Endothelial cell of umbilical vein (primary cell): ENCODE results near the gene GBP5. TPM values are rescaled to one million over a fixed set of nuclear protein-coding genes. Genes with fewer than 3 reads are reported as not detected.

Source experiments
- BruUV-seq: library from RNA; stranded (reverse); fragments of 400-500 nt; replicated peaks from 2 replicates; lab custom pipeline; 2021; lab: Mats Ljungman, UMichigan
- CTCF ChIA-PET: fragments of 300-600, 350-600 bp; sonication (Branson Sonifier 250); formaldehyde crosslinking; loops from one replicate; lab custom pipeline; 2021; ENCODE audit warnings: antibody characterized with exemption, inconsistent platforms; lab: Charles Lee
- POLR2A ChIA-PET: fragments of 300-600, 350-600 bp; sonication (Branson Sonifier 250); formaldehyde crosslinking; loops from one replicate; lab custom pipeline; 2021; ENCODE audit warnings: antibody characterized with exemption, inconsistent platforms; lab: Charles Lee
- DNase-seq: peaks from one replicate; pipeline ENCODE4 v3.0.0-alpha.2; 2011; ENCODE audit warnings: low read depth, low spot score
- FAIRE-seq: peaks from 2 replicates; lab custom pipeline; 2011; peaks lifted over from hg19 to GRCh38; lab: Jason Lieb, UNC
- H2AFZ ChIP-seq: 2 replicates; pipeline ENCODE4 v1.6.0; 2012; ENCODE audit warnings: low read depth, low read length, control low read depth, inconsistent platforms
- H3K27ac ChIP-seq: 2 replicates; pipeline ENCODE4 v1.5.1; 2011; ENCODE audit warnings: low read depth, mild to moderate bottlenecking, control low read depth, low read length, moderate library complexity; ENCODE audit not compliant: insufficient read depth
- H3K27me3 ChIP-seq, 2 experiments: 2 replicates each; pipeline versions ENCODE4 v1.6.0 to v1.6.1; 2011; ENCODE audit warnings: low read length in 2 of 2, mixed read lengths in 1 of 2; ENCODE audit not compliant: control insufficient read depth in 2 of 2, insufficient read depth in 2 of 2
- H3K36me3 ChIP-seq, 2 experiments: 2 replicates in 1 of 2; 3 replicates in 1 of 2; pipeline ENCODE4 v1.5.1; 2011; ENCODE audit warnings: low read length in 2 of 2, mild to moderate bottlenecking in 1 of 2, moderate library complexity in 1 of 2; ENCODE audit not compliant: control insufficient read depth in 2 of 2, insufficient read depth in 2 of 2; ENCODE audit errors: extremely low read depth in 1 of 2
- H3K4me1 ChIP-seq: 3 replicates; pipeline ENCODE4 v1.5.1; 2011; ENCODE audit warnings: mild to moderate bottlenecking, low read length; ENCODE audit not compliant: control insufficient read depth, insufficient read depth; ENCODE audit errors: extremely low read depth
- H3K4me2 ChIP-seq: 2 replicates; pipeline ENCODE4 v1.6.1; 2011; ENCODE audit warnings: low read length, control low read depth, mixed read lengths; ENCODE audit not compliant: insufficient read depth
- H3K4me3 ChIP-seq, 3 experiments: fragments of 200-600 bp in 1 of 3; sonication (generic), shearing (Covaris generic) in 1 of 3; replicated peaks in 1 of 3; 2 replicates each; pipeline ENCODE4 v1.5.1; 2011 to 2016; ENCODE audit warnings: control low read depth in 3 of 3, low read length in 3 of 3, mild to moderate bottlenecking in 2 of 3, inconsistent platforms in 1 of 3, low read depth in 1 of 3, moderate library complexity in 1 of 3; ENCODE audit not compliant: insufficient read depth in 1 of 3
- H3K79me2 ChIP-seq: 2 replicates; pipeline ENCODE4 v1.6.0; 2012; ENCODE audit warnings: low read length, inconsistent platforms; ENCODE audit not compliant: control insufficient read depth, insufficient read depth
- H3K9ac ChIP-seq: replicated peaks from 2 replicates; pipeline ENCODE3; 2011; ENCODE audit warnings: low read length, control low read depth; ENCODE audit not compliant: insufficient read depth; ENCODE audit errors: extremely low read depth
- H3K9me1 ChIP-seq: replicated peaks from 3 replicates; pipeline ENCODE4 v1.6.0; 2011; ENCODE audit warnings: mild to moderate bottlenecking, low read length; ENCODE audit not compliant: control insufficient read depth, insufficient read depth; ENCODE audit errors: extremely low read depth
- H3K9me3 ChIP-seq: replicated peaks from 2 replicates; pipeline ENCODE4 v1.5.1; 2012; ENCODE audit warnings: low read length, inconsistent platforms; ENCODE audit not compliant: control insufficient read depth, insufficient read depth
- H4K20me1 ChIP-seq: replicated peaks from 2 replicates; pipeline ENCODE3; 2011; ENCODE audit warnings: mild to moderate bottlenecking, low read length; ENCODE audit not compliant: control insufficient read depth, insufficient read depth; ENCODE audit errors: extremely low read depth
- FOS ChIP-seq: IDR thresholded peaks from 2 replicates; pipeline ENCODE4 v1.6.1; 2011; ENCODE audit warnings: mild to moderate bottlenecking, low read length, moderate library complexity, borderline replicate concordance; ENCODE audit not compliant: insufficient read depth
- GATA2 ChIP-seq: IDR thresholded peaks from 2 replicates; pipeline ENCODE4 v1.7.0; 2011; ENCODE audit warnings: low read depth, mild to moderate bottlenecking, moderate library complexity, mixed read lengths, low read length; ENCODE audit not compliant: insufficient read length, insufficient read depth
- JUN ChIP-seq: IDR thresholded peaks from 2 replicates; pipeline ENCODE4 v1.6.1; 2011; ENCODE audit warnings: borderline replicate concordance, low read depth; ENCODE audit not compliant: insufficient read length, insufficient read depth
- MAX ChIP-seq: IDR thresholded peaks from 2 replicates; pipeline ENCODE4 v1.6.1; 2011; ENCODE audit not compliant: insufficient read depth, insufficient read length
- MYC ChIP-seq: IDR thresholded peaks from one replicate; pipeline ENCODE4 v1.6.1; 2011; ENCODE audit warnings: mild to moderate bottlenecking, low read depth, low read length
- POLR2A ChIP-seq: IDR thresholded peaks from 2 replicates; pipeline ENCODE4 v1.6.1; 2012; ENCODE audit warnings: low read depth, mild to moderate bottlenecking, control low read depth, low read length
- dilution Hi-C: fragments of 300-500 bp; cut with MboI; formaldehyde crosslinking; loops from one replicate; pipeline ENCODE4 v1.15.0; 2019; ENCODE audit warnings: low sequenced_read_pairs; ENCODE audit not compliant: extremely low pct_ligation_motif_present
- intact Hi-C: fragments of 100-400 bp; cut with micrococcal nuclease; formaldehyde crosslinking; loops from one replicate; pipeline ENCODE4 v1.10.0; 2022
- polyA plus RNA-seq, 4 experiments: library from polyadenylated mRNA; depleted of rRNA in 3 of 4; stranded (reverse) in 3 of 4; unstranded in 1 of 4; fragments of >200 nt; gene quantifications; 2 replicates each; pipeline versions ENCODE4 v1.2.1 to v1.2.3, GENCODE V29; 2011 to 2012; ENCODE audit warnings: missing spikeins in 1 of 4
- total RNA-seq: library from RNA; stranded (reverse); gene quantifications from 2 replicates; pipeline ENCODE4 v1.2.3, GENCODE V29; 2021
- TF ChIP-seq, protein P1 (sequence below), 2 donors: IDR thresholded peaks; 1 replicate in 1 of 2; 2 replicates in 1 of 2; pipeline ENCODE4 v1.5.1; 2011; ENCODE audit warnings: low read length in 2 of 2, mild to moderate bottlenecking in 2 of 2, moderate library complexity in 2 of 2, control low read depth in 1 of 2, inconsistent platforms in 1 of 2, low read depth in 1 of 2; ENCODE audit not compliant: insufficient read depth in 1 of 2; ENCODE audit errors: extremely low read depth in 1 of 2

The GBP5 gene
- total and polyA plus RNA-seq, 2 donors (not counting 3 experiments of a cell fraction or from before 2014, with no cell fraction given): 0.31 TPM; not detected in 1

GRCh38 chr1:89243046-89243445, 29.6 kb downstream of the GBP5 start:
- no peak for TF ChIP-seq FOS
- no peak for TF ChIP-seq MYC
- TF ChIP-seq MAX: no peak
- TF ChIP-seq POLR2A: no peak
- TF ChIP-seq GATA2: no peak
- TF ChIP-seq, protein P1, sequence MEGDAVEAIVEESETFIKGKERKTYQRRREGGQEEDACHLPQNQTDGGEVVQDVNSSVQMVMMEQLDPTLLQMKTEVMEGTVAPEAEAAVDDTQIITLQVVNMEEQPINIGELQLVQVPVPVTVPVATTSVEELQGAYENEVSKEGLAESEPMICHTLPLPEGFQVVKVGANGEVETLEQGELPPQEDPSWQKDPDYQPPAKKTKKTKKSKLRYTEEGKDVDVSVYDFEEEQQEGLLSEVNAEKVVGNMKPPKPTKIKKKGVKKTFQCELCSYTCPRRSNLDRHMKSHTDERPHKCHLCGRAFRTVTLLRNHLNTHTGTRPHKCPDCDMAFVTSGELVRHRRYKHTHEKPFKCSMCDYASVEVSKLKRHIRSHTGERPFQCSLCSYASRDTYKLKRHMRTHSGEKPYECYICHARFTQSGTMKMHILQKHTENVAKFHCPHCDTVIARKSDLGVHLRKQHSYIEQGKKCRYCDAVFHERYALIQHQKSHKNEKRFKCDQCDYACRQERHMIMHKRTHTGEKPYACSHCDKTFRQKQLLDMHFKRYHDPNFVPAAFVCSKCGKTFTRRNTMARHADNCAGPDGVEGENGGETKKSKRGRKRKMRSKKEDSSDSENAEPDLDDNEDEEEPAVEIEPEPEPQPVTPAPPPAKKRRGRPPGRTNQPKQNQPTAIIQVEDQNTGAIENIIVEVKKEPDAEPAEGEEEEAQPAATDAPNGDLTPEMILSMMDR (IDR thresholded peaks at IDR 0.05; ENCODE audit: extremely low read depth in 1 of 2, insufficient read depth in 1 of 2, low read depth in 1 of 2, low read length in 2 of 2): no peak
- TF ChIP-seq JUN: no peak
- intact Hi-C loops: no loop called here

More at GRCh38 chr1:89243046-89243445, 29.6 kb downstream of the GBP5 start:
- Histone ChIP-seq H3K27ac (no peak overlapping the region), H3K4me1 (no peaks in the 10 kb centered on the region), H3K9me3 (no peaks in the 10 kb centered on the region), H3K4me2 (no peak overlapping the region), H2AFZ (no peak overlapping the region), H4K20me1 (no peaks in the 10 kb centered on the region), H3K9ac (no peak overlapping the region), H3K9me1 (no peaks in the 10 kb centered on the region), H3K4me3 (no peak overlapping the region), H3K79me2 (no peaks in the 10 kb centered on the region), H3K27me3 (no peaks in the 10 kb centered on the region), H3K36me3 (no peaks in the 10 kb centered on the region)
- CTCF ChIA-PET: no interaction called here
- DNase-seq (no peak), FAIRE-seq (no peak)
- POLR2A ChIA-PET: no interaction called here
- dilution Hi-C loops: no loop called here
- BruUV-seq: no TSS peak

Other genes starting within 250 kb of the GBP5 start
- gene GBP3, start 250.0 kb downstream of the GBP5 start, total RNA-seq: 7.3 and 12.7 TPM in 2 replicates
- gene GBP3, start 250.0 kb downstream of the GBP5 start, polyA plus RNA-seq: 4.8 and 5.7 TPM in 2 replicates
- 17.8 and 28.0 TPM in 2 replicates for gene GBP1, start 207.7 kb downstream of the GBP5 start, total RNA-seq
- 9.8 and 11.6 TPM in 2 replicates for gene GBP1, start 207.7 kb downstream of the GBP5 start, polyA plus RNA-seq
- gene GBP2, start 146.7 kb downstream of the GBP5 start, total RNA-seq: 19.4 and 30.2 TPM in 2 replicates
- gene GBP2, start 146.7 kb downstream of the GBP5 start, polyA plus RNA-seq: 13.1 TPM in 2 replicates
- gene GBP7, start 96.9 kb downstream of the GBP5 start, total RNA-seq: not detected in 2 replicates
- not detected in 2 replicates for gene GBP7, start 96.9 kb downstream of the GBP5 start, polyA plus RNA-seq
- gene GBP4, start 73.9 kb downstream of the GBP5 start, total RNA-seq: 1.7 and 7.6 TPM in 2 replicates
- 1.7 and 1.9 TPM in 2 replicates for gene GBP4, start 73.9 kb downstream of the GBP5 start, polyA plus RNA-seq
- not detected in 2 replicates for gene GBP6, start 91.2 kb upstream of the GBP5 start, total RNA-seq
- gene GBP6, start 91.2 kb upstream of the GBP5 start, polyA plus RNA-seq: not detected in 2 replicates